ENCODE measurements around the gene MT1B.

MT1B gene

DNA sequence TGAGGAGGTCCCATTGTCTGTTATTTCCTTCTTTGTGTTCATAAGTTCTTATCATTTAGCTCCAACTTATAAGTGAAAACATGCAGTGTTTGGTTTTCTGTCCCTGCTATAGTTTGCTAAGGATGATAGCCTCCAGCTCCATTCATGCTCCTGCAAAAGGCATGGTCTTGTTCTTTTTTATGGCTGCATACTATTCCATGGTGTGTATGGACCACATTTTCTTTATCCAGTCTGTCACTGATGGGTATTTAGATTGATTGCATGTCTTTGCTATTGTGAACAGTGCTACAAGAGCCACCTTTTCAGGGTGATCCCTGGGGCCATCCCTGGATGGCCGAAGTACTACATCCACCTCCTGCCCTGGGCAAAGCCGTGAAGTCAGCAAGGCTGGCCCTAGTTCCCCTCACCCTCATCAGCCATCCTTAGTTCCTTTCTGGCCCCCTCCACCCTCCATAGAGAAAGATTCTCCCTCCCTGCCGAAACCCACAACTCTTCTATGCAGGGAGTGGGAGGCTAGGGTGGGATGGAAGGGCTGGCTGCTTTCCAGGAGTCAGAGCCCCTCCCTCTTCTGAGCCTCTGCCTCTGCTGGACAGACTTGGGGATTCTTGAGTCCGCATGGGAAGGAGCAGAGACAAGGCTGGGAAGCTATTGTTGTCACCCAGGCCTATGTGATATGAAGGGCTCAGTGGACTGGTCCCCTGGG lies 38.9 kb downstream of the MT1B start:
- no peak for FAIRE-seq

DNA sequence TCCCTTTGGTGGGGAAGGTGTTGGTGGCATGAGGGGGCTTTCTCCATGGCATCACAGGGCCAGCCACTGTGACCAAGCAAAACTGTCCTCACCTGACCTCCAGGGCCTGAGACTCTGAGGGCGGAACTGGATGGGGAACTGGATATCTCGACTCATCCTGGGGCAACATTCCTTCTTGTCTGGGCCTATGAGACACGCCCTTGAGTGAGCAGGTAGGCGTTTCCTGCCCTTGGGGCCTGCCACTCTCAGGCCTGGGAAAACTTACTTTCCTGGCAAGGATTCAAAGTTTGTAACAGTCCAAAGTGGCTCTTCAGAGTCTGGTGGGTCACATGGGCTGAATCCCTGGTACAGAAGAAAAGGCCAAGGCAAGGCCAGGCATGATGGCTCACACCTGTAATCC lies 40.2 kb downstream of the MT1B start:
- FAIRE-seq: no peak

GRCh38 chr16:56695246-56695645 lies 43.6 kb downstream of the MT1B start:
- no peak for FAIRE-seq

DNA sequence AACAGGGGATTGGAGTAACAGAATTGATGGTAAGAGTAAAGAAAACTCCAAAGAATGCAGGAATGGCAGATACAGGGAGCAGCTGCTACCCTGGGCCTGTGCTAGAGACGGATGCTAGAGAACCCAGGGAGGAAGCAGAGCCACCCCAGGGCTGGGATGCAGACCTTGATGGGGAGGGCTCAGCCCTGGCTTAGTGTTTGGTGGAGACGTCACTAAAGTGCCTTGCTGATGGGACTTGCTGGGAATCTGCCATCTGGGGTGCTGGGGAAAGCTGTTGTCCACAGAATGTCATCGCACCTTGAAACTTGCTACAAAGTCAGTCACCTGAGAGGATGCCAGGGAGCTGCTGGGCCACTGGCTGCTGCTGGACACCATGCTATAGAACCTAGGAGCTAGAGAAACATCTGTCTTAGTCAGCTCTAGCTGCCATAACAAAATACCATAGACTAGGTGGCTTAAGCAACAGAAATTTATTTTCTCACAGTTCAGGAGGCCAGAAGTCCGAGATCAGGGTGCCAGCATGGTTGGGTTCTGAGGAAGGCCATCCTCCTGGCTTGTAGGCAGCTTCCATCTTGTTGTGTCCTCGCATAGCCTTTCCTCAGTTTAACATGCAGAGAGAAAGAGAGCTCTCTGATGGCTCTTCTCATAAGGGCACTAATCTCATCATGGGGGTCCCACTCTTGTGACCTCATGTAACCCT lies 45.9 kb downstream of the MT1B start:
- FAIRE-seq: no peak

- no peak for FAIRE-seq
These were observed 48.5 kb downstream of the MT1B start for GRCh38 chr16:56700195-56700594.

DNA sequence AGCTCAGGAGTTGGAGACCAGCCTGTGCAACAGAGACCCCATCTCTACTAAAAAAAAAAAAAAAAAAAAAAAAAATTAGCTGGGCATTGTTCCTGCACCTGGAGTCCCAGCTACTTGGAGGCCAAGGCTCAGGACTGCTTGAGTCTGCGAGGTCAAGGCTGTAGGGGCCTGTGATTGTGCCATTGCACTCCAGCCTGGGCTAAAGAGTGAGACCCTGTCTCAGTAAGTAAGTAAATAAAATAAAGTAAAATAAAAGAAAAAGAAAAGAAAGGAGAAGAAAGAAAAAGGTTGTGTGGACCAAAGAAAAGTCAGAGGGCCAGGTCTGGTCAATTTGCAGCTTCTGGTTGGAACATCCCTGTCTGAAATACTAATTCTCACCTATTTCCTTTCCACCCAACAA lies 48.9 kb downstream of the MT1B start:
- no peak for FAIRE-seq

DNA sequence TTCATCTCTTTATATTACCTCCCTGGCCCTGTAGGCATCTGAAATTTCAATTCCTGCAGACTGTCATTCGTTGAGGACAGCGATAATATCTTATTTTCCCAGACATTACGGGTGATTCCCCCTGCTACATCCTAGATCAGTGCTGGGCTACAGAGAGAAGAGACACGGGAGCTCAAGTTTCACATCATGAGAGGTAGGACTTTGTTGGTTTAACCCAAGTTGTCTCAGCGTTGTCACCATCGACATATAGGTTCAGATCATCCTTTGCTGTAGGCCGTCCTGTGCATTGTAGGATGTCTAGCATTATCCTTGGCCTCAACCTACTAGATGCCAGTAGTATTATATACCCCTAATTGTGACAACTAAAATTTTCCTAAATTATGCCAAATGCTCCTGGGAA lies 49.8 kb downstream of the MT1B start:
- no peak for FAIRE-seq
